GM12878 (cell line): ENCODE measurements around the gene UBAC2. TPM values are rescaled to one million over a fixed set of nuclear protein-coding genes. Genes with fewer than 3 reads are reported as not detected.

Experiments used
- ATAC-seq: fragments of 200-7000 bp; cut with Tn5 transposase; 3 replicates; pipeline ENCODE4 v1.9.1; 2020; ENCODE audit warnings: mild to moderate bottlenecking, moderate library complexity
- BruUV-seq: library from RNA; stranded (reverse); fragments of 400-500 nt; replicated peaks from 2 replicates; lab custom pipeline; 2021; lab: Mats Ljungman, UMichigan
- CTCF ChIA-PET: fragments of 300-600 bp; sonication (Branson Sonifier 250); formaldehyde crosslinking; extraction: SDS; loops from one replicate; lab custom pipeline; 2021; ENCODE audit warnings: inconsistent platforms; lab: Yijun Ruan, JAX
- POLR2A ChIA-PET: fragments of 350-600 bp; formaldehyde crosslinking; extraction: SDS; loops from one replicate; lab custom pipeline; 2021; ENCODE audit warnings: inconsistent platforms; lab: Charles Lee
- RAD21 ChIA-PET: fragments of 300-600 bp; sonication (Branson Sonifier 250); formaldehyde crosslinking; loops from one replicate; lab custom pipeline; 2023; ENCODE audit warnings: antibody characterized with exemption; ENCODE audit not compliant: unreplicated experiment; lab: Charles Lee
- SMC1A ChIA-PET: fragments of 300-600 bp; sonication (Branson Sonifier 250); formaldehyde crosslinking; loops from one replicate; lab custom pipeline; 2023; ENCODE audit not compliant: unreplicated experiment, uncharacterized antibody; lab: Charles Lee
- DNase-seq: peaks from one replicate; pipeline ENCODE4 v3.0.0-alpha.2; 2011; ENCODE audit warnings: low read depth, low spot score
- FAIRE-seq: peaks from 3 replicates; lab custom pipeline; 2011; peaks lifted over from hg19 to GRCh38; lab: Jason Lieb, UNC
- H2AFZ ChIP-seq: 2 replicates; pipeline ENCODE4 v1.6.0; 2011; ENCODE audit warnings: low read depth, low read length, control low read depth; ENCODE audit not compliant: control insufficient read depth
- H3K27ac ChIP-seq: 2 replicates; pipeline ENCODE4 v1.5.1; 2011; ENCODE audit warnings: control low read depth; ENCODE audit not compliant: control insufficient read depth, insufficient read depth
- H3K27me3 ChIP-seq, 2 experiments: replicated peaks in 1 of 2; 2 replicates each; pipeline versions ENCODE4 v1.6.0 to v1.6.1; 2011; ENCODE audit warnings: low read length in 1 of 2; ENCODE audit not compliant: control insufficient read depth in 2 of 2, insufficient read depth in 2 of 2
- H3K36me3 ChIP-seq, 2 experiments: 2 replicates each; pipeline ENCODE4 v1.5.1; 2011; ENCODE audit warnings: low read length in 1 of 2; ENCODE audit not compliant: control insufficient read depth in 2 of 2, insufficient read depth in 2 of 2
- H3K4me1 ChIP-seq: 2 replicates; pipeline ENCODE4 v1.6.1; 2011; ENCODE audit warnings: mild to moderate bottlenecking, low read length, moderate library complexity, mixed read lengths; ENCODE audit not compliant: control insufficient read depth, insufficient read depth
- H3K4me2 ChIP-seq: 2 replicates; pipeline ENCODE4 v1.6.0; 2011; ENCODE audit warnings: control low read depth; ENCODE audit not compliant: control insufficient read depth, insufficient read depth
- H3K4me3 ChIP-seq: fragments of 200-600 bp; sonication (generic); 2 replicates; pipeline ENCODE4 v1.5.1; 2016
- H3K79me2 ChIP-seq: 2 replicates; pipeline ENCODE4 v1.6.0; 2011; ENCODE audit warnings: low read length; ENCODE audit not compliant: control insufficient read depth, insufficient read depth
- H3K9ac ChIP-seq: 2 replicates; pipeline ENCODE4 v1.8.0; 2011; ENCODE audit warnings: low read length, control low read depth, mixed read lengths; ENCODE audit not compliant: control insufficient read depth, insufficient read depth
- H3K9me3 ChIP-seq: replicated peaks from 3 replicates; pipeline ENCODE4 v1.5.1; 2011; ENCODE audit warnings: mild to moderate bottlenecking, low read length; ENCODE audit not compliant: control insufficient read depth, insufficient read depth
- H4K20me1 ChIP-seq: 2 replicates; pipeline ENCODE4 v1.6.0; 2011; ENCODE audit not compliant: control insufficient read depth, insufficient read depth
- ASH2L ChIP-seq: fragments of 300-600, 200-600 bp; sonication (generic); IDR thresholded peaks from 2 replicates; pipeline ENCODE4 v1.6.1; 2017; ENCODE audit warnings: low read depth, mild to moderate bottlenecking, borderline replicate concordance
- BRCA1 ChIP-seq: IDR thresholded peaks from 2 replicates; pipeline ENCODE4 v1.6.1; 2011; ENCODE audit warnings: low read depth, low read length, improper control_type of control experiment
- CUX1 ChIP-seq: IDR thresholded peaks from 2 replicates; pipeline ENCODE4 v1.6.1; 2012; ENCODE audit warnings: improper control_type of control experiment, low read depth, low read length; ENCODE audit not compliant: insufficient replicate concordance
- E4F1 ChIP-seq: fragments of 450-650 bp; IDR thresholded peaks from 2 replicates; pipeline ENCODE4 v1.6.1; 2018; ENCODE audit warnings: borderline replicate concordance, mild to moderate bottlenecking; ENCODE audit not compliant: partially characterized antibody
- MYC ChIP-seq: IDR thresholded peaks from 2 replicates; pipeline ENCODE4 v1.6.1; 2011; ENCODE audit warnings: mild to moderate bottlenecking, low read length, moderate library complexity, inconsistent platforms; ENCODE audit not compliant: insufficient read depth, insufficient replicate concordance, insufficient read length, severe bottlenecking
- RAD21 ChIP-seq: IDR thresholded peaks from 2 replicates; pipeline ENCODE4 v1.6.1; 2011; ENCODE audit warnings: mild to moderate bottlenecking, low read depth, low read length, moderate library complexity; ENCODE audit not compliant: insufficient read depth
- RFX5 ChIP-seq: IDR thresholded peaks from 2 replicates; pipeline ENCODE4 v1.6.1; 2011; ENCODE audit warnings: low read depth, low read length, improper control_type of control experiment
- SREBF2 ChIP-seq: IDR thresholded peaks from 2 replicates; pipeline ENCODE4 v1.6.1; 2012; ENCODE audit warnings: mild to moderate bottlenecking, low read length
- STAT3 ChIP-seq: IDR thresholded peaks from 2 replicates; pipeline ENCODE4 v1.6.1; 2011; ENCODE audit warnings: low read depth, low read length, improper control_type of control experiment
- YY1 ChIP-seq: IDR thresholded peaks from 2 replicates; pipeline ENCODE4 v1.6.1; 2011; ENCODE audit warnings: low read depth, mild to moderate bottlenecking, low read length
- ZBTB33 ChIP-seq: fragments of 450-650 bp; IDR thresholded peaks from 2 replicates; pipeline ENCODE4 v1.6.1; 2017; ENCODE audit warnings: mild to moderate bottlenecking
- ZNF274 ChIP-seq: IDR thresholded peaks from one replicate; pipeline ENCODE4 v1.8.0; 2011; ENCODE audit not compliant: insufficient read length, insufficient read depth
- WGBS: methylation state at CpG from one replicate; pipeline ENCODE4 v1.1.6; 2016; ENCODE audit warnings: low lambda C conversion rate; ENCODE audit not compliant: insufficient replicate concordance, insufficient coverage; ENCODE audit errors: missing lambda C conversion rate; 5-methylcytosine and 5-hydroxymethylcytosine counted together
- in situ Hi-C: fragments of 300-500 bp; cut with MboI; formaldehyde crosslinking; loops from 9 replicates; pipeline ENCODE4 v1.14.3; 2018; ENCODE audit warnings: mixed read lengths
- intact Hi-C: fragments of 100-400 bp; cut with micrococcal nuclease; formaldehyde crosslinking; loops from one replicate; pipeline ENCODE4 v1.14.2; 2022; ENCODE audit not compliant: unreplicated experiment
- polyA plus RNA-seq, 11 experiments: library from polyadenylated mRNA; depleted of rRNA in 4 of 11; unstranded in 6 of 11; stranded (reverse) in 5 of 11; fragments of >200 nt; fragmentation: Nextera tagmentation in 4 of 11; fragmentation: Illumina TruSeq in 1 of 11; extraction: Ambion mirVana in 4 of 11; extraction: Trizol in 1 of 11; gene quantifications; 1 replicate in 1 of 11; 2 replicates in 10 of 11; pipeline versions ENCODE4 v1.2.1 to v1.2.3, GENCODE V29; 2011 to 2016; ENCODE audit warnings: inconsistent platforms in 2 of 11, missing spikeins in 2 of 11, low read depth in 1 of 11
- total RNA-seq, 4 experiments: library from RNA; depleted of rRNA in 3 of 4; stranded (reverse); fragments of >200 nt in 3 of 4; fragmentation: Illumina TruSeq in 1 of 4; extraction: Trizol in 1 of 4; gene quantifications; 2 replicates each; pipeline versions ENCODE4 v1.2.1 to v1.2.3, GENCODE V29; 2013 to 2021

UBAC2 gene
- total and polyA plus RNA-seq, 10 of the 15 experiments (the other 5 are each of a cell fraction or from before 2014, with no cell fraction given), result 3.0 to 54.6 (median 17.4) TPM

DNA sequence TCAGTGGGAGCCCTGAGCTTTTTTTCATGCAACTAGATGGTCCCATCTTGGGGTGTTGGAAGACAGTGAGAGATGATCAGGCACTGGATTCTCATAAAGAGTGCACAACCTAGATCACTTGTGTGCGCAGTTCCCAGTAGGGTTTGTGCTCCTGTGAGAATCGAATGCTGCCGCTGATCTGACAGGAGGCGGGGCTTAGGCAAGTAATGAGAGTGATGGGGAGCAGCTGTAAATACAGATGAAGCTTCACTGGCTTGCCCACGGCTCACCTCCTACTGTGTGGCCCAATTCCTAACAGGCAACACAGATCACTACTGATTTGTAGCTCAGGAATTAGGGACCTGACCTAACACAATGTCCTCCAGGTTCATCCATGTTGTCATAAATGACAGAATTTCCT is 43.6 kb upstream of the UBAC2 start (continued):
- no peak for TF ChIP-seq CUX1
- TF ChIP-seq YY1, result no peak
- TF ChIP-seq, all 136 proteins: peak for 0

DNA sequence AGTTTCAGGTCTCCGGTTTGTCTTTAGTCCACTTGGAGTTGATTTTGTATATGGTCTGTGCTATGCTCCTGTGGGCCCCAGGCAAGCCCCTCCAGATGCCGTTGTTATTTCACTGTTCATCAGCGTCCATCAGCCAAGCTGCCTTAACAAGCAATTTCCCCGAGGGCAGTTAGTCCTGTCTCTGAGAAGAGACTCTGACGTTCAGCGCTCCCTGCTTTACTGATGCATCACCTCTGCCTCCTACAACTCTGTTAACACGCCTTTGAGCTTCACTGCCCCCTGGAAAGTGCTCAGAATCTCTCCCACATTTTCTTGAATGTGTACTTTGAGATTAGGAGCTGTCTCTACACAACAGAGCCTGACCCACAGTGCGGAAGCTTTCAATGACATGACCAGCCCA is 41.8 kb upstream of the UBAC2 start:
- Histone ChIP-seq H3K4me2 (no peak overlapping the region), H2AFZ (no peak overlapping the region), H3K36me3 (no peaks in the 10 kb centered on the region), H3K9ac (no peak overlapping the region), H4K20me1 (no peaks in the 10 kb centered on the region), H3K27me3 (peaks cover 0 to 6% of the 10 kb centered on the region in 2 experiments; a peak in 3 of 4 replicates), H3K9me3 (no peaks in the 10 kb centered on the region; the same call in 2 of the 3 replicates), H3K4me1 (no peaks in the 10 kb centered on the region), H3K27ac (no peak overlapping the region), H3K4me3 (no peak overlapping the region), H3K79me2 (no peaks in the 10 kb centered on the region)
- ChIA-PET POLR2A (interaction anchor here (0.6 kb wide), 1 partner anchor 27 kb away, joined by 3 read pairs; no protein-coding TSS in a partner anchor), RAD21 (no interaction called here), SMC1A (no interaction called here), CTCF (interaction anchor here (1.0 kb wide), 1 partner anchor 99 kb away, joined by 3 read pairs; the partner anchor contains the start of gene GPR18)
- 61% methylated on average over 8 of the region's 8 CpGs for WGBS
- no peak for FAIRE-seq
- intact Hi-C loops (no loop called here), in situ Hi-C loops (no loop called here)
- DNase-seq, result no peak
- no TSS peak for BruUV-seq
- ATAC-seq, result no peak
- no peak for TF ChIP-seq ZBTB33
- no peak for TF ChIP-seq RFX5
- TF ChIP-seq STAT3, result no peak
- TF ChIP-seq BRCA1, result no peak
- TF ChIP-seq SREBF2, result no peak
- no peak for TF ChIP-seq MYC
- TF ChIP-seq E4F1, result no peak
- no peak for TF ChIP-seq ASH2L
- TF ChIP-seq ZNF274, result no peak
- no peak for TF ChIP-seq RAD21
